COLO829 (cell line): Measurements from ENCODE around the gene PDK1.
"Not testable (repeated sequence)": the region's sequence is repeated elsewhere in the genome, so short reads cannot be mapped to it uniquely, and the experiment has no call there.

Source experiments
- DNase-seq: peaks from one replicate; pipeline ENCODE4 v3.0.0; 2012; ENCODE audit warnings: low spot score

PDK1 gene

GRCh38 chr2:172555522-172556283 is at the start of gene PDK1:
Gene PDK1 (plus strand): TSS chr2:172556090. CDS start chr2:172556151, 61 bp downstream.
- peak; percentile 81 for DNase-seq

DNA sequence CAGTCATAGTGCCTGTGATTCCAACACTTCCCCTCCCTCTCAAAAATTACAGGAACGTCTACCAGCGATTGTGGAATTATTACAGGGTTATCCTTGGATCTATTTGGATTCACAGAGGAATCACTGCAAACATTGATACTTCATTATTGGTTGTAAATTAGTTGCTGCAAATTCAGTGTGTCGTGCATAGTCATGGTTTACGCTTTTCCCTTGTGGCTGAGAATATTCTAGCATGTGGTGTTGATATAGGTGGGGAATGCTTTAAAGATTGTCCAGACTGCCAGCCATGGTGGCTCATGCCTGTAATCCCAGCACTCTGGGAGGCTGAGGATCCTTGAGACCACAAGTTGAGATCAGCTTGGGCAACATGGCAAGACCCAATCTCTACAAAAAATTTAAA is 48.7 kb upstream of the PDK1 start:
- DNase-seq: no peak

GRCh38 chr2:172510088-172510487 is 45.8 kb upstream of the PDK1 start:
- no peak for DNase-seq

- no peak for DNase-seq
Observed at GRCh38 chr2:172510548-172510947, 45.3 kb upstream of the PDK1 start.

DNA sequence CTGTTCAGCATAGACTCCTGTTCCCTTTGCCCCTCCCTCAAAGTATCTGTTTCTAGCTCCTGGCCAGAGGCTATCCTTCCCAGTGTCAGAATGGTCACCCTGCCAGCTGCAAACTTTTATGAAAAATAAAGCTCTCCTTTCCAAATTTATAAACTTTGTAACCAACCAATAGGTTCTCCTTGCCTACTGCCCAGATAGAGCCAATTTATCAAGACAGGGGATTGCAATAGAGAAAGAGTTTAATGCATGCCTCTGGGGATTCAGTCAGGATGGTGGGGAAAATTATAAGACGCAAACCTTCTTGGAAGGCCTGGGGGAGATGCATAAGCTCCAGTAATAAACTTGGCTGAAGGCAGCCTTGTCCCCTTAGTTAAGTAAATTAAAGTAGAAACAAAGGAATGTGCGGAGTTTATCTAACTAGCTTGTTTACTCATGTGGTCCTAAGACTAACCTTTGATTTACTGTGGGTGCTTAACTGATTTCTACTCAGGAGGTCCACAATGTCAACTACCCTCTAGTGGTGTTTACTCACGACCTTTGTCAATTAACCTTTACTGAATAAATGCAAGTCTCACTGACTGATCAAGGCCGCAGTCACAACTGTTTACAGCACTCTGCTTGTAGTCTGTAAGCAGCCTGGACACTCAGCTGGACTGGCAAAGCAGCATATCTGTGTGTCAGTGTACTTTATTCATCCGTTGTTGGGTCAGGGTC is 42.9 kb upstream of the PDK1 start:
- no peak for DNase-seq

DNA sequence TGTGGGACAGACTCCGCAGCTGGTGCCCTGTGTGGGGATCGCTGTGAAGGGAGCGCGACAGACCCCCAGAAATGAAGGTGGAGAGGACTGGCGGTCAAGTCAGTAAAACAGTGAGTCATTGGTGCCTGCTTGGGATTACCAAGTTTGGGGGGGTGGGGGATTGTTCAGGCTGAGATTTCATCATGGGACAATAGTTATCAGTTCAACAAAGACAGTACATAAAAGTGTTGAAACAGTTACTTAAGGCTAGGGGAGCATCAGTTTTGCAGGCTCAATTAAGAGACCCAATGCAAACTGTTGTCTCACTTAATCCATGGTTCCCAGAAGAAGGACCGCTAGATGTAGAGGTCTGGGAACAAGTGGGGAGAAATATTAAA is 42.4 kb upstream of the PDK1 start:
- DNase-seq: no peak

GRCh38 chr2:172513935-172514586 is 41.8 kb upstream of the PDK1 start:
- no peak for DNase-seq

GRCh38 chr2:172516299-172516698 is 39.6 kb upstream of the PDK1 start:
- DNase-seq: no peak

GRCh38 chr2:172518995-172519394 is 36.9 kb upstream of the PDK1 start:
- no peak for DNase-seq

GRCh38 chr2:172525601-172526000 is 30.3 kb upstream of the PDK1 start:
- DNase-seq: no peak

- no peak for DNase-seq
Observed at GRCh38 chr2:172531309-172531708, 24.6 kb upstream of the PDK1 start.

DNA sequence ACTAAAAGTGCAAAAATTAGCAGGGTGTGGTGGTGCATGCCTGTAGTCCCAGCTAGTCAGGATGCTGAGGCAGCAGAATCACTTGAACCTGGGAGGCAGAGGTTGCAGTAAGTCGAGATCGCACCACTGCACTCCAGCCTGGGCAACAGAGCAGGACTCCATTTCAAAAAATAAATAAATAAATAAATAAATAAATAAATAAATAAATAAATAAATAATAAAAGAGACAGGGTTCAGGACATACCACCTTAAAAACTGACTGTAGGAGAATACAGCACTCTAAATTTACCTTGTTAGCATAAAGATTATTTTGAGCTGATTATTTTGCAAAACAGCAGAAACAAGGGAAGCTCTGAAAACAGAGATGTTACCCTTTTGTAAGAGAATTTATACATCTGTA is 23.4 kb upstream of the PDK1 start:
- not testable (repeated sequence) for DNase-seq

GRCh38 chr2:172533687-172534086 is 22.2 kb upstream of the PDK1 start:
- no peak for DNase-seq

DNA sequence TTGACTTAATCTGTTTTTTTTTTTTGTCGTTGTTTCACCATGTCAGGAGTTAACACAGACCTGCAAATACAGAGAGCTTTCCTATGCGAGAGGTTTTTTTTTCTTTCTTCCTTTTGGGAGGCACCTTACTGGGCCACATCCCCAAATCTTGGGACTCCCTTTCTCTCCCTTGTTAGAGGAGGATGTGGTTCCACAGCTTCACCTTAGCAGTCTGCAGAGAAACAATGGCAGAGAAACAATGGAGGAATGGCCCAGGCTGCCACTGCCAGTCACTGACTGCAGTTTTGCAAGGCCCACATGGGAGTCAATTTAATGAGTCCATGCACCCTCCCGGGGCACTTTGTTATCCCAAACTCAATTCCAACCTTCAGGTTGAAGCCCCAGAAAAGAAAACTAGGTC is 20.8 kb upstream of the PDK1 start:
- no peak for DNase-seq

DNA sequence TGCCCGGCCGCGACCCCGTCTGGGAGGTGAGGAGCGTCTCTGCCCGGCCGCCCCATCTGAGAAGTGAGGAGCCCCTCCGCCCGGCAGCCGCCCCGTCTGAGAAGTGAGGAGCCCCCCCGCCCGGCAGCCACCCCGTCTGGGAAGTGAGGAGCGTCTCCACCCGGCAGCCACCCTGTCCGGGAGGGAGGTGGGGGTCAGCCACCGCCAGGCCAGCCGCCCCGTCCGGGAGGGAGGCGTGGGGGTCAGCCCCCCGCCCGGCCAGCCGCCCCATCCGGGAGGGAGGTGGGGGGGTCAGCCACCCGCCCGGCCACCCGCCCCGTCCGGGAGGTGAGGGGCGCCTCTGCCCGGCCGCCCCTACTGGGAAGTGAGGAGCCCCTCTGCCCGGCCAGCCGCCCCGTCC is 18.0 kb upstream of the PDK1 start:
- DNase-seq: not testable (repeated sequence)

- DNase-seq: no peak
Observed at GRCh38 chr2:172539767-172540166, 16.1 kb upstream of the PDK1 start.

GRCh38 chr2:172540421-172540820 is 15.5 kb upstream of the PDK1 start:
- DNase-seq: no peak

DNA sequence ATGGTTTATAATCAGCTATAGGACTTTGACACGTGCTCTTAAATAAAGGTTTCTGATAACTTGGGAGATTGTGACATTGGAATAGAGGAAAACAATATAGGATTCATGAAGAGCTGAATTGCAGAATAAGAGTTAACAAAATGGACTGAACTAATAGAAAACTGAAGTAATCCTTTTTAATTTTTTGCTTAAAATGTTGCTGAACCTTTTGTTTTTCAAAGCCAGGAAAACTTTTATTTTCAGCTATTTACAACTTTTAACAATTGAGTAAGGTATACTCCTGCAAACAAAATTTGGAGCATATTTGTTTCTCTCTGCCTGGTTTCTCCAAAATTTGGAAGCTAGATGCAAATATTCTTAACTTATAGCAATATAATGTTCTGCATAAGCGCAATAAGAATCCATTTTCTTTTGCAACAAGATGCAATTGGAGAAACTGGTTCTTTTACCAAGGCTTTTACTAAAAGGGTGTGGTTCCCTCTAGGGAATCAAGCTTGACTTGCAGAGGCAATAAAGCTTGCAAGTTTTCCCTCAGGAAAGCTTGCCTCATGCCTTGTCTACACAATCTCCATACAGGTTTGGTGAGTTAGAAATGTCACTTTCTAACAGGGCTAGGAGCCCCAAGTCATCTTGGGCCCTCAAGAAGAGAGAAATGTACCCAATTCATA is 10.3 kb upstream of the PDK1 start:
- no peak for DNase-seq

- no peak for DNase-seq
Observed at GRCh38 chr2:172549131-172549530, 6.8 kb upstream of the PDK1 start.

DNA sequence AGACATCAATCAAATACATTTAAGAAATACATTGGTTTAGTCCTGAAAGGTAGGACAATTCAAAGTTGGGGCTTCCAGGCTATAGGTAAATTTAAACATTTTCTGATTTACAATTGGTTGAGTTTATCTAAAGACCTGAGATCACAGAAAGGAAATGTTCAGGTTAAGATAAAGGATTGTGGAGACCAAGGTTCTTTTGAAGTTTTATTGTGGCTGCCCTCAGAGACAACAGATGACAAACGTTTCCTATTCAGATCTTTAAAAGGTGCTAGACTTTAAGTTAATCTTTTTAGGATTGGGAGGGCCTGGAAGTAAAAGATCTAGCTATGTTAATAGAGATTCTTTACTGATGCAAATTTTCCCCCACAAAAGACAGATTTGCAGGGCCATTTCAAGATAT is 6.1 kb upstream of the PDK1 start:
- not testable (repeated sequence) for DNase-seq

- no peak for DNase-seq
Observed at GRCh38 chr2:172550419-172550818, 5.5 kb upstream of the PDK1 start.

DNA sequence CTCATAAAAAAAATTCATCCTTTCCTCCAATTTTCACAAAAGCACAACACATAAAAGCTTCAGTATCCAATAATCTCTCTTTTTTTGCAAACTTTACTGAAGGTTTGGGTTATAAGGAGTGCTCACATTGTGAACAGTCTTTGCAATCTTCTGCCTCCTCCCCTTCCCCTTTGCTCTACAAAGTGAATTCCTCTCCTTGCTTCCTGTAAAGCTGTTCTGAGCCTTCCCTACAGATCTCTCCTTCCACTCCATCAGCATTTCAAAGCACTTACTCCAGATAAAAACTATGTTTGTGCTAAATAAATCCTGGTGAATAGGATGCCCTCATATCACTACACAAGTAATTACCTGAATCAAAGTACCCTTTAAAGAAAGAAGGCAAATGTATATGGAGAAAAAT is 4.6 kb upstream of the PDK1 start:
- DNase-seq: no peak
